Endothelial cell of umbilical vein (primary cell): ENCODE measurements around the gene RNF40.

Experiments
- EZH2 ChIP-seq: IDR thresholded peaks from 2 replicates; pipeline ENCODE4 v1.6.1; 2012; ENCODE audit warnings: borderline replicate concordance, low read depth, mild to moderate bottlenecking, moderate library complexity, low read length, inconsistent platforms; ENCODE audit not compliant: severe bottlenecking
- GATA2 ChIP-seq: IDR thresholded peaks from 2 replicates; pipeline ENCODE4 v1.7.0; 2011; ENCODE audit warnings: low read depth, mild to moderate bottlenecking, moderate library complexity, mixed read lengths, low read length; ENCODE audit not compliant: insufficient read length, insufficient read depth
- MAX ChIP-seq: IDR thresholded peaks from 2 replicates; pipeline ENCODE4 v1.6.1; 2011; ENCODE audit not compliant: insufficient read depth, insufficient read length
- POLR2A ChIP-seq: IDR thresholded peaks from 2 replicates; pipeline ENCODE4 v1.6.1; 2012; ENCODE audit warnings: low read depth, mild to moderate bottlenecking, control low read depth, low read length
- POLR2AphosphoS5 ChIP-seq: IDR thresholded peaks from 2 replicates; pipeline ENCODE4 v1.6.1; 2012; ENCODE audit warnings: low read depth, mild to moderate bottlenecking, control low read depth, low read length, moderate library complexity; ENCODE audit not compliant: insufficient read depth
- TF ChIP-seq, protein P1 (sequence below), 2 donors: IDR thresholded peaks; 1 replicate in 1 of 2; 2 replicates in 1 of 2; pipeline ENCODE4 v1.5.1; 2011; ENCODE audit warnings: low read length in 2 of 2, mild to moderate bottlenecking in 2 of 2, moderate library complexity in 2 of 2, control low read depth in 1 of 2, inconsistent platforms in 1 of 2, low read depth in 1 of 2; ENCODE audit not compliant: insufficient read depth in 1 of 2; ENCODE audit errors: extremely low read depth in 1 of 2

DNA sequence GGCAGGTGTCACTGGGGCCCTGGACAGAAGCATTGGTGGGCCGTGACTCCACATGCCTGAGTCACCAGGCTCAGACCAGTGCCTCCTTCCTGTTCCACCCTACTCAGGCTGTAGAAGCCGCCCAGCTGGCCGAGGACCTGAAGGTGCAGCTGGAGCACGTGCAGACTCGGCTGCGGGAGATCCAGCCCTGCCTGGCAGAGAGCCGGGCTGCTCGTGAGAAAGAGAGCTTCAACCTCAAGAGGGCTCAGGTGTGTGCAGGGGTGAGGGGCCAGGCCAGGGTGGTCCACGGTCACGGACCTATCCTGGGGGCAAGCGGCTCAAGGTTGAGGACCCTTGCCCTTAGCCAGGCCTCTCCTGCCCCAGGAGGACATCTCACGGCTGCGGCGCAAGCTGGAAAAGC lies 9.6 kb downstream of the RNF40 start:
- TF ChIP-seq POLR2A (no peak), EZH2 (no peak), MAX (no peak), POLR2AphosphoS5 (no peak), GATA2 (no peak)
- TF ChIP-seq, protein P1, sequence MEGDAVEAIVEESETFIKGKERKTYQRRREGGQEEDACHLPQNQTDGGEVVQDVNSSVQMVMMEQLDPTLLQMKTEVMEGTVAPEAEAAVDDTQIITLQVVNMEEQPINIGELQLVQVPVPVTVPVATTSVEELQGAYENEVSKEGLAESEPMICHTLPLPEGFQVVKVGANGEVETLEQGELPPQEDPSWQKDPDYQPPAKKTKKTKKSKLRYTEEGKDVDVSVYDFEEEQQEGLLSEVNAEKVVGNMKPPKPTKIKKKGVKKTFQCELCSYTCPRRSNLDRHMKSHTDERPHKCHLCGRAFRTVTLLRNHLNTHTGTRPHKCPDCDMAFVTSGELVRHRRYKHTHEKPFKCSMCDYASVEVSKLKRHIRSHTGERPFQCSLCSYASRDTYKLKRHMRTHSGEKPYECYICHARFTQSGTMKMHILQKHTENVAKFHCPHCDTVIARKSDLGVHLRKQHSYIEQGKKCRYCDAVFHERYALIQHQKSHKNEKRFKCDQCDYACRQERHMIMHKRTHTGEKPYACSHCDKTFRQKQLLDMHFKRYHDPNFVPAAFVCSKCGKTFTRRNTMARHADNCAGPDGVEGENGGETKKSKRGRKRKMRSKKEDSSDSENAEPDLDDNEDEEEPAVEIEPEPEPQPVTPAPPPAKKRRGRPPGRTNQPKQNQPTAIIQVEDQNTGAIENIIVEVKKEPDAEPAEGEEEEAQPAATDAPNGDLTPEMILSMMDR (IDR thresholded peaks at IDR 0.05; ENCODE audit: extremely low read depth in 1 of 2, insufficient read depth in 1 of 2, low read depth in 1 of 2, low read length in 2 of 2), result no peak
